Right renal cortex interstitium (tissue), 3 donors: Measurements from ENCODE around the gene SPTSSA. TPM values are rescaled to one million over a fixed set of nuclear protein-coding genes. Genes with fewer than 3 reads are reported as not detected.
A peak's percentile ranks its signal among the peaks of the same experiment; 100 is the strongest.

Experiments used
- DNase-seq, 3 donors: peaks; one replicate each; pipeline ENCODE4 v3.0.0-alpha.2; 2013; ENCODE audit warnings: low read depth in 3 of 3, low spot score in 2 of 3
- polyA plus RNA-seq, 3 donors: library from polyadenylated mRNA; unstranded; fragments of 120-200 nt; gene quantifications; one replicate each; pipeline ENCODE4 v1.2.1, GENCODE V29; 2013; ENCODE audit not compliant: insufficient read length in 3 of 3

SPTSSA gene
- polyA plus RNA-seq, 3 donors, result 32.7 to 36.6 (median 36.3) TPM

DNA sequence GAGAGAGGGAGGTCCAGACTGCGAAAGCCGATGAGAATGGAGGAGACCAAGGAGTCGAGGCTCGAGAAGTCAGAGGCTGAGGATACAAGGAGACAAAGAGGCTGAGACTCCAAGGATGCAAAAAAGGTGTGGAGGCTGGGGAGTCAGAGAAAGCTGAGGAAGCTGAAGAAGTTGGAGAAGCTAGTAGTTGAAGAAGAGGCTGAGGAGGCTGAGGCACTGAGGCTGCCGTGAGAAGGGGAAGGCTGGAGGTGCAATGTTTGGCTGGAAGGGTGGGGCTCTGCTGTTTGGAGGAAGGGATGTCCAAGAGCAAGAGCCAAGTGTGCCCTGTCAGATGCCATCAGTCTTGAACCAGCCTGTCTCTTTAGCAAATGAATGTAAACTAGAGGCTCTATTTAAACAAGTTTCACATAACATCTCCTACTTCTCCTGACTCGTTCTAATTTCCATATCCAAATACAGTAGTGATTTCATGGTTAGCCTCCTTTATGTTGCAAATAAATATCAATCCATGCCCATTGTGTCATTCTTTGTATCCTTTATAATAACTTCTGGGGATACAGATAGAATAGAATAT lies 10.8 kb upstream of the SPTSSA start:
- no peak for DNase-seq

DNA sequence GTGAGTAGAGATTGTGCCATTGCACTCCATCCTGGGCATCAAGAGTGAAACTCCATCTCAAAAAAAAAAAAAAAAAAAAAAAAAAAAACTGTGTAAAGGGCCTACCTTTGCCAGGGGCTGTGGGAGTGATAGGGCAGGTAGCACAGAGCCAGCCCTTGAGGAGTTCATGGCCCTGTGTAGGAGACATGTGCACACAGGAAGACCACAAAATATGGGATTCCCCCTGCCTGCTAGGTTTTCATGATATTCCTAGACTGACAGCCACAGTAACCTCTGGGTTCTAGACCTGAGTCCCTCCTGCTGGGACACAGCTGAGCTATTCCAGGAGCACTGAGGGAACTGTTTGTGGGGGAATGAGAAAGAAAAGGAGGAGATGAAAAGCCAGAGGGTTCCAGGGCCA lies 8.3 kb upstream of the SPTSSA start:
- DNase-seq, result no peak

DNA sequence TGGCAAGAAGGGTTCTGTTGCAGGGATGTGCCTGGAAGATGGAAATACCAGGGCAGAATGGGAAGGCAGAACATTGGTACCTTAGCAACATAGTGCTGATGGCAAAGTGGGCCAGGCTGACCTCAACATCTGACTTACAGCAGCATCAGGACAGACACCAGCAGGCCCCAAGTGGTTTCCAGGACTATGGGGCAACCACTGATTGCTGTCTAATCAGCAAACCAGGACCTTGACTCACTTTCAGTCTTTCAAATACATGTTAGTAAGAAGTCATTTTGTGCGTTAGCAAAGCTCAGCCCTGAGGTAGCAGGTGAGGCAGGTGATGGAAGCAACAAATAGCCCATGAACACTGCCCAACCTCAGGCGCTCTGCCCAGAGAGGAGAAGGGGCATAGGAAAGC lies 4.7 kb upstream of the SPTSSA start:
- DNase-seq, result no peak

GRCh38 chr14:34465069-34465859 lies 3.2 kb upstream of the SPTSSA start:
- no peak for DNase-seq

DNA sequence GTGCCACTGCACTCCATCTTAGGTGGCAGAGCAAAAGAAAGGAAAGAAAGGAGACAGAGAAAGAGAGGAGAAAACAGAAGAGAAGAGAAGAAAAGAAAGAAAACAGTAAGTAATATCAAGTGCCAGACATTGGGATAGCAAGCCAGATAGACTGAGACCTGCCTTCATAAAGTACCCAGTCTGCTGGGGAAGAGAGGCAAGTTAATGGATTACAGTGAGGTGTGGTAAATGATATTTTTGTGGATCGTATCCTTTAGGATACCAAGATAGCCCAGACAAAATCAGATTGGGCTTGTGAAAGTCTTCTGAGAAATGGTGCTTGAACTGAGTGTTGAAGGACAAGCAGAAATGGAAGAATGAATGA lies 1.5 kb upstream of the SPTSSA start:
- no peak for DNase-seq

DNA sequence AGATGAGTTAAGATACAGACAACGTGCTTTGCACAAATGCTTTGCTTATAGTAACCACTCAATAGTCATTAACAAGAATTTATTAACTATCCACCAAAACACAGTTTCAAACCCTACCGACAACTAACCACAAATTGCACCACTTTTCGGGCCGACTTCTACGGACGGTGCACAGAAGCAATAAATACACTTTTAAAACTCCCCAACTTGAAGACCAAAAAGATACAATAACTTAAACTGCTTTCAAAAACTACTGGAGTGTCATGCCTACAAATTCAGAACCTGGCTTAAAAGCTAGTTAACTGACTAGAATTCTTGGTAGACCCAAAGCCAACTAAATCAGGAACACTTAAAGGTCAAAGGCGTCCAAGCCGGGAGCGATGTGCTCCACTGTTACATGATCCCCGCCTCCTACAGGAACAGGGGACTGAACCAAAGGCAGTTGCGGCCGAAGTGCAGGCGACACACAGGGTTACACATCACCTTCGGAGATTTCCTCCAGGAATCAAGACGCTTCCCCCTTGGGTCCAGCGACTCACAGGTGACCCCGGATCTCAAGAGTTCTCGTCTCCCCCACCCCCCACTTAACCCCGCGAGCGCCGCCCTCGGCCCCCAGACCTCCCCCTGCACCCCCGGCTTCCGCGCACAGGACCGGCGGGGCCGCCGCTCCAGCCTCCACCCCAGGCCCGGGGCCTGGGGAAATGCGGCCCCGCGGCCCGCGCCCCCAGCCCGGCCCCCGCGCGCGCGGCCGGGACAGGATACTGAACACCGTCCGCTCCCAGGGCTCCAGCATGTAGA lies 507 bp downstream of the SPTSSA start:
- peak in 2 of 3 donors; percentile 45 to 48 for DNase-seq

- no peak for DNase-seq
Observed at GRCh38 chr14:34460841-34461240, 1.2 kb downstream of the SPTSSA start.

- DNase-seq, result no peak
Observed at GRCh38 chr14:34460295-34460694, 1.7 kb downstream of the SPTSSA start.

DNA sequence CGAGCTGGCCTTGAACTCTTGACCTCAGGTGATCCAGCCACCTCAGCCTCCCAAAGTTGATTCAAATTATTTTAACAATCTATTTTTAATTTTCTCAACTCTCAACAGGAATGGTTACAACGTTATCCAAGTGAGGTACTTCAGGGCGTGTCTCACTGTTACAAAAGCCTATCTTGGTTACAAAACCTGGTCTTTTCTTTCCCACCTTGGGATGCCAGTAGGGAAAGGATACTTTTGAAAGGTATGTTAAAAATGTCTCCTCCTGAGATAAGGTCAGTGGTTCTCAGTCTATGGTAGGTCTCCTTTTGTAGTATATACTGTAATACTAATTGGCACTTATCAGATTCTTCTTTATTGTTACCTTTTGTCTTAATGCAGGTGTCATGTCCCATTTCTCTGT lies 4.9 kb downstream of the SPTSSA start:
- DNase-seq, result no peak

- DNase-seq, result no peak
Observed at GRCh38 chr14:34453226-34453625, 8.8 kb downstream of the SPTSSA start.

GRCh38 chr14:34452258-34452822 lies 9.7 kb downstream of the SPTSSA start:
- no peak for DNase-seq

- DNase-seq, result no peak
Observed at GRCh38 chr14:34450958-34451357, 11.1 kb downstream of the SPTSSA start.

- no peak for DNase-seq
Observed at GRCh38 chr14:34450542-34450915, 11.5 kb downstream of the SPTSSA start.

GRCh38 chr14:34449819-34450541 lies 12.1 kb downstream of the SPTSSA start:
- no peak for DNase-seq

DNA sequence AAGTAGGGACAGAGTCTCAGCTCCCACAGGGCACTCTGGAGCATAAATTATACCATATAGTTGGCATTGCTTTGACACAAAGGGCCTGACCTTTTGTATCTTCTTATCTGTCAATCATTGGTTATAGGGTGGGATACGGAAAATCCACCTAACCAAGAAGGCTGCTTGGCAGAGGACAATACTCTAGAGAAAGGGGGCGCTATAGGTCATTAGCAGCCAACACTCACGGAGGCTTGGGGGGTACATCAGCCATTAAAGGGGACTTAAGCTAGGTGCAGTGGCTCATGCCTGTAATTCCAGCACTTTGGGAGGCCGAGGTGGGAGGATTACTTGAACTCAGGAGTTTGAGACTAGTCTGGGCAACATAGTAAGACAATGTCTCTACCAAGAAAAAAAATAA lies 22.9 kb downstream of the SPTSSA start:
- no peak for DNase-seq

GRCh38 chr14:34438438-34438837 lies 23.6 kb downstream of the SPTSSA start:
- no peak for DNase-seq

DNA sequence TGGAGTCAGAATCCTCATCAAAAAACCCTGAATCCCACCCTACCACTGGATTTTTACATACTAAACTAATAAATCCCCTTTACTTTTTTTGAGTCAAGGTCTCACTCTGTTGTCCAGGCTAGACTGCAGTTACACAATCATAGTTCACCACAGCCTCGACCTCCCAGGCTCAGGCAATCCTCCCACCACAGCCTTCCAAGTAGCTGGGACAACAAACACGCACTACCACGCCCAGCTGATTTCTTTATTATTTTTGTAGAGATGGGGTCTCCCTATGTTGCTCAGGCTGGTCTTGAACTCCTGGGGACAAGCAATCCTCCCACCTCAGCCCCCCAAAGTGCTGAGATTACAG lies 24.3 kb downstream of the SPTSSA start:
- DNase-seq, result no peak

DNA sequence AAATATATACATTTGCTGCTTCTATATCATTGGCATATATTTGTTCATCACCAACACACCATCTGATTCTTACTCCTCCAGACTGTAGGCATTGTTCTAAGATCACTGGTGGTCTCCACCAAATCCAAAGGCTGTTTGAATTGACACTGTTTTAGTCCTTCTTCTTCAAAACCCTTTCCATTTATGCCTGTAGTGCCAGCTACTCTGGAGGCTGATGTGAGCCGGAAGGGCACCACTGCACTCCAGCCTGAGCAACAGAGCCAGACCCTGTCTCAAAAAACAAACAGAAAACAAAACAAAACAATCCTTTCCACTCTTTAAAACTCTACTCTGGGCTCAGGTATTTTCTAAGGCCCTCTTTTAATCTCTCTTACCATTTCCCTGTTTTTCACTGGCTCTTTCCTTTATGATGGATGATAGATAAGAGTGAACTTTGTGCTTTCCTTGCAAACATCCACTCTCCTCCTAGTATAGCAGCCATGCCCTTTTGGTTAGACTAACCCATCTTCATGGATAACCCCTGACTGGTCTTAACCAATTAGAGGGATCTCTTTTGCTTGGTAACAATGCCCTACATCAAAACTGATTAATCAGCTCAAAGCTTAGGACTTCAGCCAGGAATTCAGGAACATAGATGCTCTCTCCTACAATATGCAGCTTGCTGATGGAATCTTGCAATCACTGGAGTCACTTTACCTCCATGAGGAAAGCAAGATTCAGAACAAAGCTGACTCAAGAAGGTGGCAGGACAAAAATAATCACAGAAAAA lies 24.9 kb downstream of the SPTSSA start:
- no peak for DNase-seq

- no peak for DNase-seq
Observed at GRCh38 chr14:34436118-34436905, 25.7 kb downstream of the SPTSSA start.
